NCI-H2227 (cell line): ENCODE results near the gene UBC.

Experiments used
- DNase-seq: peaks from one replicate; lab custom pipeline; 2025; ENCODE audit not compliant: unreplicated experiment; lab: John Stamatoyannopoulos, UW

UBC gene

DNA sequence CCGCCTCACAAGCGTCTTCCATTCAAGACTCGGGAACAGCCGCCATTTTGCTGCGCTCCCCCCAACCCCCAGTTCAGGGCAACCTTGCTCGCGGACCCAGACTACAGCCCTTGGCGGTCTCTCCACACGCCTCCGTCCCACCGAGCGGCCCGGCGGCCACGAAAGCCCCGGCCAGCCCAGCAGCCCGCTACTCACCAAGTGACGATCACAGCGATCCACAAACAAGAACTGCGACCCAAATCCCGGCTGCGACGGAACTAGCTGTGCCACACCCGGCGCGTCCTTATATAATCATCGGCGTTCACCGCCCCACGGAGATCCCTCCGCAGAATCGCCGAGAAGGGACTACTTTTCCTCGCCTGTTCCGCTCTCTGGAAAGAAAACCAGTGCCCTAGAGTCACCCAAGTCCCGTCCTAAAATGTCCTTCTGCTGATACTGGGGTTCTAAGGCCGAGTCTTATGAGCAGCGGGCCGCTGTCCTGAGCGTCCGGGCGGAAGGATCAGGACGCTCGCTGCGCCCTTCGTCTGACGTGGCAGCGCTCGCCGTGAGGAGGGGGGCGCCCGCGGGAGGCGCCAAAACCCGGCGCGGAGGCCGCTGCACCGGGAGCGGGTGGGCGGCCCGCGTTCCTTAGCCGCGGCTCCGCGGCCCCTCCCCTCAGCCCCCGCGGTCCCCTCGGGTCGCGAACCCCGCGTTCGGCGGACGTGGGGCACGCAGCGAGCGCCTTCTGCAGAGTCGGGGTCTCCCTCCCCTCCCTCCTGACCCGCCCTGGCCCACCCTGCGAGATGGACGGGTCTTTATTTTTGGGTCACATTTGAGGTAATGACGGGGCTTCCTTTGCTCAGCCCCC lies at the start of gene UBC:
Gene UBC, minus strand, starts transcription at position 259 of the 847 bp plus-strand sequence. CDS start 879 bp downstream, outside the sequence.
- no peak for DNase-seq

DNA sequence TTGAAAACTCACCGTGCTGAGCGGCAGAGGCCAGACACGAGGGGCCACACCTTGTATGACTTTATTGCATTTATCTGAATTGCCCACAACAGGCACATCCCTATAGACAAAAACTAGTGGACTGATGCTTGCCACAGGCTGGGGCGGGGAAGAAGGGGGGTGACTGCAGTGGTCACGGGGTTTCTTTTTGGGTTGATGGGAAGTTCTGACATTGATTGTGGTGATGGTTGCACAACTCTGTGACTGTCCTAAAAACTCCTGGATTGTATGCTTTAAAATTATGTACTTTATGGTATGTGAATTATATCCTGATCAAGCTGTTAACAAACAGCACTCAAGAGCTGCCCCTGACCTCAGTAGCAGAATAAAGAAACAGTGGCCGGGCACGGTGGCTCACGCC lies 48.8 kb upstream of the UBC start:
- DNase-seq: no peak

DNA sequence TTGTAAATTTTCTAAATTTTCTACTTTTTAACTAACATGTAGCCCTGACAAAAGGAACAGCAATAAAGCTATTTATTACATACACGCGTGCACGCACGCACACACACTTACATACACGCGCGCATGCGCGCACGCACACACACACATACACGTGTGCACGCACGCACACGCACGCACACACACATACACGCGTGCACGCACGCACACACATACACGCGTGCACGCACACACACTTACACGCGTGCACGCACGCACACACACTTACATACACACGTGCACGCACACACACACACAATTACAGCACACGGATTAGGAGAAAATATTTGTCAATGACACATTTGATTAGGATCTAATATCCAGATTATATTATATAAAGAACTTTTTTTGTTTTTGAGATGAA lies 46.6 kb upstream of the UBC start:
- DNase-seq: no peak

DNA sequence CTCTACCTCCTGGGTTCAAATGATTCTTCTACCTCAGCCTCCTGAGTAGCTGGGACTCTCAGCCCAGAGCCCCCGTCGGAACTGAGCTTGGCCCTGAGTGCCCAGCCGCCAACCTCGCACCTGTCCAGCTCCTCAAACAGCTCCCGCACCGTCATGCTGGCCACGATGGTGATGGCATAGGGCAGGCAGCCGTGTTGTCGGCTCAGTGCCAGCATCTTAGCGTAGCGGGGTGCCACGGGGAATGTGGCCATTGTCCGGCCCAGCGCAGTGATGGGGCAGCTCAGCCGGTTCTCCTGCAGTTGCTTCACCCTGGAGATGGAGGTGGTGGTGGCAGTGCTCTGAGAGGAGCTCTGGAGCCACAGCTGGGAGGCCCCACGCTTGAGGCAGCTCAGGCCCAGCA lies 42.1 kb upstream of the UBC start:
- DNase-seq: no peak

DNA sequence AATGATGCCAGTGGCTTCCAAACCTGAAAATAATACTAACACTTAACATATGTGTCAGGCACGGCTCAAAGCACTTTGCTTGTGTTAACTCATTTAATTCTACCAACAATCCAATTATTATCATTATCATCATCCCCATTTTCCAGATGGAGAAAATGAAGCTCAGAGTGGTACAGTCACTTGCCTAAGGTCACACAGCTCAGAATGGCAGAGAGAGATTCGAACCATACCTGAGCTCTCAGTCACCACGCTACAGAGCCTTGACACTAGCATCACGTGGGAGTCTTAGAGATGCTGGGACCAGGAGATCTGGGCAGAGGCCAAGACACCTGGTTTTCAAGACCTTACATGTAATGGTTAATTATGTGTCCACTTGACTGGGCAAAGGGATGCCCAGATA lies 40.3 kb upstream of the UBC start:
- no peak for DNase-seq

DNA sequence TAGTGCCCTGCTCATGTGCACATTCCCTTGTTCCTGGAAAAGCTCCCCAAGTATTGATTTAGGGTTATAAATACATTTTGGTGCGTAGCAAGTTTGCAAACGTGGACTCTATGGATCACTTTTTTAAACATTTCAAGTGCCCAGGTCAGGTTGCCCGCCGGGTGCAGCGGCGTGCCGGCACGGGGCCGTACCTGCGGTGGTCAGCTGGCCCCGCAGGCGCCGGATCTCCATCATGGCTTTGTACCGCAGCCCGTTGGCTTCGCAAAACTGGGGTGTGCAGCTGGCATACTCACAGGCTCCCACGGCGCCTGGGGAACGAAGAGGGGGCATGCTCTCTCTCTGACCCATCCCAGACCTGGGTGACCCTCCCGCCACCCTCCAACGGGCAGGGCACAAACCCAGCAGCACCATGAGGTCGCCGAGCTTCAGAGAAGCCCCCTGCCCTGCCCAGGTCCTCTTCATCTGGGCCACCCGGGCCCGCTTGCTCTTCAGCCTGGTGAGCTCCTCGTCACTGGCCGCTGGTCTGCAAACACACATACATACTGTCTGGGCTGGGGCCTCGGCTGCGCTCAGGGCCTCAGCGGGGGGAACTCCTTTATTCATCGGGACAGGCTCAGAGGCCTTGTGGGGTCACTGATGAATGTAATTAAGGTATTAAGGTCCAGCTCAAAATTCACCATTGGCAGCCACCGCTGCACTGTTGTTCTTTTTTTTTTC lies 39.4 kb upstream of the UBC start:
- no peak for DNase-seq

DNA sequence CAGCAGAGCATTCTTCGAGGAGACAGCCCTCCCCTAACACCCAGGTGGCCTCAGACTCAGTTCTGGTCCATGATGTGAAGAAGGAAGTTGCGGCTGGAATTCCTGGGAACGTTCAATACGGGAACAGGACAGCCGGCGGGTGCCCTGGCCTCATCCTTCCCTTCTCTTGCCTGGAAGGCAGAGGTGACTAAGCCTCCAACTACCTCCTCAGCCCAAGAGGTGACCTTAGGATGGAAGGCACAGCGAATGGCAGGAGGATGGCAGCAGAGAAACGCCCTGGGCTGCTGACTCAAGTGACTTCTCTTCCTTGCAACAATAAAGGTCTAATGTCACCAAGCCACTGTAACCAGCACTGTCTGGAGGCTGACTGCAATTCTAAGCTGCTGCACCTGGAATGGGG lies 38.4 kb upstream of the UBC start:
- no peak for DNase-seq

DNA sequence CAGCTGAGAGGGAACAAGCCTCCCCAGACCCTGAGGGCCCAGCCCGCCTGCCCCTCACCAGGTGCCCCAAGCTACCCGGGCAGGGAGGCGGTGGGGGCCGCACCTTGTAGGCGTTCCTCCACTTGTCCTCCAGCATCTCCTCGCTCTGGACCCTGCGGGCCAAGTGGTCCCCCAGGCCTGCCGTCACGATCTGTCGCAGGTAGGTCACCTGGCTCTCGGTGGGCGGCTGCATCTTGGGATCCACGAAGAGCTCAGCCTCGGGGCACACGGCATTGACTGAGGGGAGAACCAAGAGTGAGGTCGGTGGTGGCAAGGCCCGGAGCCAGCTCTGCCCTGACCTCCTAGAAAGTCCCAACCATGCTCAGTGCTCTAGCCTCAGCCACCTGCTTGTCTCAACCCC lies 37.8 kb upstream of the UBC start:
- DNase-seq: no peak

DNA sequence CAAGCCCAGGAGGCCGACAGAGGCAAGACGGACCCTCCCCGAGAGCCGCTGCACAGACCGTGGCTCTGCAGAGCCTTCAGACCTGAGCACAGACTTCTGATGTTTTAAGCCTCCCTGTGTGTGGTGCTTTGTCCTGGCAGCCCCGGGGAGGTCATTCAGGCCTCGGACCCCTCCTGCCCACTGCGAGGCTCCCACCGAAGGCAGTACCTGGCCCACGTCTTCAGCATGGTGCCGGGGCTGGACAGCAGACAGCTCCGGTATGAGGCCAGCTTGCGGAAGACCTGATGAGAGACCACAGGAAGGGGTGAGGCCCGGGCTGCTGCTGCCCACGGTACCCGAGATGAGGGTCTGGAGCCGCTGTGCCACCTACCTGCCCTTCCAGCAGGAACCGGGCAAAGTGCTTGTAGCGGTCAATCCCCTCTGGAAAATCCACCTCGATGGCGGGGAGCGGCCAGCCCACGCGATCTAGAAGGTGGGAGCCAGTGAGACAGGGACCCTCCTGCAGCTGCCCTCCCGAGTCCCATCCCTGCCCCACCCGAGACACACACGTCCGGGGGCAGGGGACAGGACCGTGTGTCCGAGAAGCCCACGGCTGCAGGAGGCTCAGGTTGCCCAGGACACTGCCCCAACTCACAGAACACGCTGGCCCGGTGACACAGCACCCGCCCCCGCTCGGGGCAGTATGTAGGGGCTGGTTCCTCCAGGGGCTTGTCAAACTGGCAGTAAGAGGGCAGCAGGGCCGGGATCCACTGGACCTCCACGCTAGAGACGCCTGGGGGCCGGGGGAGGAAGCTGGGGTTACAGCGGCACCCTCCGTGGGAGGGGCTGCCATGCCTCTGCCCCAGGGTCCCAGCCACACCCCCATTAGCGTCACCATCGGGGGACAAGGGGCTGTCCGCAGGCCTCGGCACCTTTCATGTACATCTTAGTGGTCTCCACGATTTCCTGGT lies 35.6 kb upstream of the UBC start:
- DNase-seq: no peak

DNA sequence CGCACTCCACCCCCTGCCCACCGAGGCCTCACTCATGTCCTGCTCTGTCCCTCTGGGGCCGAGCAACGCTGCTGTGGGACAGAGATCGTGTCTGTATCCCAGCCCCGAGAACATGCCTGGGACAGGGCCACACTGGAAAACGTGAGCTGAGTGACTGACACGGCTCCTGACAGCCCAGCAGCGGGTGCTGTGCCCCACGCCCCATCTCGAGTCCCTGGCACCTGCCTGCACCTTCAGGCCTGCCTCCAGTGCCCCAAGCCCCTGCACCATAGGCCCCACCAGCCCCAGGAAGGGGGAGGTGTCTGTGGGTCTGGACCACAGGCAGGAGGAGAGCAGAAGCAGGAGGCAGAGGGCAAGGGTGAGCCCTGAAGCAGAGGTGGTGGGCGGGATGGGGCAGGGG lies 34.6 kb upstream of the UBC start:
- DNase-seq: no peak

DNA sequence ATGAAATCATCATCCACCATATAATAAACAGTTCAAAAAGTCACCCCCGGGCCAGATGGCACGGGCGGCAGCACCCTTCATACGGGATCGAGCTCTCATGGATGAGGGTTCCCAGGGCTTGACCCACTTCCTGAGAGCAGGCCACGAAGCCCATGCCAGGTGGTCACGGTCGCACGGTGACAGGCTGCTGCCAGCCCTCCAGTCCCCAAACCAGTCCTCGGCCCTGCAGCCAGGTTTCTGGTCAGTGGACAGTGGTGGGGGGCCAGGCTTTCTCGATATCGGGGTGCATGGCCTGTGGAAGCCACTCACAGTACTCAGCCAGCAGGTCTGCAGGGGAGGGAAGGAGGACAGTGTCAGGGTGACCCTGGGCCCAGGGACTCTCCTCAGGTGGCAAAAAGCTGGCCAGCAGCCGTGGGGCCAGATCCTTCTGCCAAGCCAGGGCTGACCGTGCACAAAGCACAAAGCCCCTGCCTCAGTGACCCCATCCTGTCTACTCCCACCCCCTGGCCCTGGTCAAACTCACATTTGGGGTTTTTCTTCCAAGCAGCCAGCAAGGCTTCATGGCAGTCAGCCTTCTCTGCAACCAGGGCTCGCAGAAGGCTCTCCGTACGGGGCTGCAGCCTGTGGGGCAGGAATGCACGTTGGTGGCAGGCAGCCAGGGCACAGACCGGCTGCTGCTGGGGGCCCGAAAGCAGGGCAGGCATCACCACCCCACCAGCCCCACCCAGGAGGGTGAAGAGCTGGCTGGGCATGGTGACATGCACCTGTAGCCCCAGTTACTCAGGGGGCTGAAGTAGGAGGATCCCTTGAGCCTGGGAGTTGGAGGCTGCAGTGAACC lies 33.3 kb upstream of the UBC start:
- DNase-seq: no peak

DNA sequence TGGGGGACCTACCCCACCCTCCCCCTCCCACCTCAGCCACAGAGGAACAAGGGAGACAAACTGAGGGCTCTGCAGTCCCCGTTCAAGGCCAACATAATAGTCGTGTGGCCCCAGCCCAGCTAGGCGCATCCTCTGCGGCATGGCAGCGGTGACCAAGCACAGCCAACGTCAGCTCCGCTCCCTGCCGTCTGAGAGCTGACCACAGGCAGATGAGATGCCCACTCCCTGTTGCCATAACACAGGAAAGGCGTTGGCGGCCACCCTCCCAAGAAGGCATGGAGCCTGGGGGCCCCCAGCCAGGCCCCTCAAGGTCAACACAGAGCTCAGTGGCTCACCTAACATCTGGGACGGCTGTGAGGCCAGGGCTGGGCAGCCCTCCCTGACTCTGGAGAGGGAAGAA lies 32.6 kb upstream of the UBC start:
- DNase-seq: no peak

DNA sequence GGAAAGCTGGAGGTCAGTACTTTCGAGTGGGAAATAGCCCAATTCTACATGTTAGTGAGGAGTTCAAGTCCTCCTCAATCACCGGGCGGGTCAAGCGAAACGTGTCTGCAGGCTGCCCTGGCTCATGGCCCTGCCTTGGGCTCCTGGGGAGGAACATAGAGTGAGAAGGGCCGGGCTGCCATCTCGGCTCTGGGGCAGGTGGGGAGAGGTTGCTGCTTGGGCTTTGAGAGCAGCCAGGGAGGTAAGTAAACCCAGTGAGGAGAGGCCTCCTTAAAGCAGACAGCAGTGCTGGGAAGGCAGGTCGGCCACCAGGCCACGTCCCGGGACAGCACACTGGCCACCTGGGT lies 32.0 kb upstream of the UBC start:
- no peak for DNase-seq

DNA sequence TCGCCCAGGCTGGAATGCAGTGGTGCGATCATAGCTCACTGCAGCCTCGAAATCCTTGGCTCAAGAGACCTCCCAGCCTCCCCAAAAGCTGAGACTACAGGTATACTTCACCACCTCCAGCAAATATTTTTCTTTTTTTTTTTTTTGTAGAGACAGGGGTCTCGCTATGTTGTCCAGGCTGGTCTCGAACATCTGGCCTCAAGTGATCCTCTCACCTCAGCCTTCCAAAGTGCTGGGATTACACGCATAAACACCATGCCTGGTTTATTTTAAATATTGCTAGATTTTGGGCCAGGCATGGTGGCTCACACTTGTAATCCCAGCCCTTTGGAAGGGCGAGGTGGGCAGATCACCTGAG lies 26.7 kb upstream of the UBC start:
- DNase-seq: no peak

DNA sequence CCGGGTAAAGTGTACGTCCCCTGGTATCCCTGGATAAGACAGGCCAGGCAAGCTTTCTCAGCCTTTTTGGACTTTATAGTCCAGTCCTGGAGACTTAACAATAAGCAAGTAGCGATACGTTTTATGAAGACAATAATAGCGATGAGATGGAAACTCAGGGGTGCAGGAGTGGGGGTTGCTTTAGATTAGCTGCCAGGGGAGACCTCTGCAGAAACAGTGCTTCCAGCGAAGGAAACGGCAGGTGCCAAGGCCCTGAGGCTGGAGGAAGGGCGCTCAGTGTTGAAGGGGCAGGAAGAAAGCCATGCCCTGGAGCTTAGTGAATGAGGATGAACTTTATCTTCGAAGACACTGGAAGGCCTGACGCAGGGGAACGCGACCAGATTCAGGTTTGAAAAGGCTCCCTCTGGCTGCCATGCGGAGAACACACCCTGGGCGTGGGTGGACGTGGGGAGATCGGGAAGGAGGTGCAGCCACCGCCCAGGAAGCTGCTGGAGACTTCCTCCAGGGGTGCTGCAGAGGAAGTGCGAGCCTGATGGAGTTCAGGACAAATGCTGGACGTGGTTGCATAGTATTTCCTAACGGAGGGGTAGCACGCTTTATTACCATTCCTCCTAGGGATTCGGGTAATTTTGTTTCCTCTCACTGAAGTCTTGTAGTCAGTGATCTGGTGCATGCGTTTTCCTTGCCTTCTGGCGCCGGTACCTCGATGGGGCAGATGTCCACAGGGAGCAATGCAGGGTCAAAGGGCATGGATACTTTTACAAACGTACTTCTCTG lies 26.1 kb upstream of the UBC start:
- DNase-seq: no peak

DNA sequence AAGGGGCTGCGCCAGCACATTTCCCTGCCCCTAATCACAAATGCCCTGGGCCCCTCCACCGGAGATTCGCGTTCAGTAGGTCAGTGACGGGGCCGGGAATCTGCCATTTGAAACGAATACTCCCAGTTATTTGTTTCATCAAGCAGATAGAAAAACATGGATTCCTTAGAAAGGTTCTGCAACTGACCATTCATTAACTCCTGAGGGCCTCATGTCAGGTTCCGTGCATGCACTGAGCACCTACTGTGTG lies 25.6 kb upstream of the UBC start:
- no peak for DNase-seq

DNA sequence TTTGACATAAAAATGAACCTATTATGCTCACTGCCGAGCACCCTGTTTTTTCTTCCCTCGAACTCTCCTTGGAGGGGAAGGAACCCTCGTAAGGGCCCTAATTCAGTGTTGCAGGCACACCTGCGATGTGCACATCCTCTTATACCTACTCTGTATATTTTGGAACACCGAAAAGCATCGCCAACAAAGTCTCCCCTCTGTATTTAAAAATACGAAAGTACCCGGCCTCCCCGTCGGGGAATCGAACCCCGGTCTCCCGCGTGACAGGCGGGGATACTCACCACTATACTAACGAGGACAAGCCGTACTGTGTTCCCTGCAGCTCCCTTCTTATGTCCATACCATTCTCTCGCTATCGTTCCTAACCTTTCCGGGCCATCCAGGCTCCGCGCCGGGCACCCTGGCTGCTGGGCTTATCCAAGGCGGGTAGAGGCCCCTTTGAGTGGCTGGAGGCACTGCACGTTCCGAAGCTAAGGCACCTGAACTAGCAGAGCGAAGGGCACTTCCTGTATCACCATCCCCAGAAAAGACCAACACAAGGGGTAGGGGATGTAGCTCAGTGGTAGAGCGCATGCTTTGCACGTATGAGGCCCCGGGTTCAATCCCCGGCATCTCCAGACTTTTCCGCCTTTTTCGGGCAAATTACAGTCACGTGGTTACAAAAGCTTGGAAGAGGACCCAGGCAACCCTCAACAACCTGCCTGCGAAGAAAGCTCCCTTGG lies 25.1 kb upstream of the UBC start:
- DNase-seq: no peak

DNA sequence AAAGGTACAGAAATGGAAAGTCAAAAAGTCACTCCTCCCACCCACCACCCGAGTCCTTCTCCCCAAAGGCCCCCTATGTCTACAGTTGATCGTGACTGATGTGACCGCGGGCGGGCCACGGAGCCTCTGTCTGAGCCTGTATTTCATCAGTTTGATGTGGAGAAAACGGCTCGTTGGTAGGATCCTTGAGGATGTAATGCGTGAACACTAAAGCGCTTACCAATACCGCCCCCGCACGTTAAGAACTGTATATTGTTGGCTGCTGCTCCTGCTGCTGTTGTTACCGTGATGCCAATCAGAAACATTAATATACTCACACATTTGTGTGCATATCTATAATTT lies 24.6 kb upstream of the UBC start:
- DNase-seq: no peak

DNA sequence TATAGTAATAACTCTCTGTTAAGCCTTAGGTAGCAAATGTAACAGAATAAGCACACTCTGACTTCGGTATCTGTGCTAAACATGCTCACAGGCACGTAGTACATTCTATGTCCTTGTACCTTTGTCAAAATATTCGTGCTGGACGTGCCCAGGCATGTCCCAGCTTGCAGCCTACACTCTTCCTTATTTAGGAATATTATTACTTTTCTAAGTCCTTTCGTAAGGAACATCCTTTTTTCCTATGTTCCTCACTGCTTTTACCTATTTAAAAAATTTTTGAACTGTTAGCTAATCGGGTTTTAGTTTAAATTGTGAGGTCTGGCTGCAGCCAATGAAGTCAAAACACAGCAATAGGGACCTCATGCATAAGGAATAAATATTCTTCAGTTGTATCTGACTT lies 24.1 kb upstream of the UBC start:
- no peak for DNase-seq

DNA sequence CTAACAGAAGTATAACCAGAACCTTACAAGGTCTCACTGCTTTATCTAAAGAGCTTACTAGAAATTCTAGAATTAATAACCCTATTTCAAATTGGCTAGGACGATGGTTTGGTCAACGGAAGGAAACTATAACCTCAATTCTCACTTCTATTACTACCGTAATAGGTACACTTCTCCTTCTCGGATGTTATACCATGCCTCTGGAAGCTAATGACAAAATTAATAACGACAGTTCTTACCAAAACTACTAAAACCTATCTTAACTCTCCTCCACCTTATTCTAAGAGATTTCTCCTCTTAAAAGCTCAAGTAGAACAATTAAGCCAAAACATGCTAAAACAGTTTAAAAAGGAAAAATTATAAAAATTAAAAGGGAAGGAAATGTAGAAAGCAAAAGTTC lies 23.7 kb upstream of the UBC start:
- no peak for DNase-seq
